HG02885 (cell line): Measurements from ENCODE around the gene NRG2.
A peak's percentile ranks its signal among the peaks of the same experiment; 100 is the strongest.

Experiments
- ATAC-seq: cut with Tn5 transposase; IDR thresholded peaks from one replicate; pipeline ENCODE4 v1.9.1; 2021; ENCODE audit warnings: mild to moderate bottlenecking; ENCODE audit not compliant: unreplicated experiment, poor library complexity

Gene NRG2

GRCh38 chr5:139976703-139977102, 66.4 kb downstream of the NRG2 start:
- no peak for ATAC-seq

DNA sequence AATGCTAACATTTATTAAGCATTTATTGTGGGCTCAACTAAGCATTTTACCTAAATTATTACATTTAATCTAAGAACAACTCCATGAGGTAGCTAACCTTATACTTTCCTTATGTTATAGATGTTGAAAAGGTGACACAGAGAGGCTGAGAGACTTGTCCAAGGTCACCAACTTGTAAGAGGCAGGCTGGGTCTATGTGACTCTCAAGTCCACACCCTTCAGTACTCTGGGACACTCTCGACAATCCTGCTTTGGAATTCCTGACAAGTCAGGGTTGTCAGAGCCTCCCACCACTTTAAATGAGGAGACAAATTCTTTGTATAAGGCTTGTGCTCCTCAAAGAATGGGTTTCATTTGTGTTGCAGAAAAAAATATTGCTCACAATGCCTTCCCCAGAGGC, 67.2 kb downstream of the NRG2 start:
- ATAC-seq = no peak

GRCh38 chr5:139975306-139975705, 67.8 kb downstream of the NRG2 start:
- ATAC-seq = no peak

- no peak for ATAC-seq
Measured at GRCh38 chr5:139974661-139975060, 68.4 kb downstream of the NRG2 start.

GRCh38 chr5:139971202-139971725, 71.8 kb downstream of the NRG2 start:
- no peak for ATAC-seq

DNA sequence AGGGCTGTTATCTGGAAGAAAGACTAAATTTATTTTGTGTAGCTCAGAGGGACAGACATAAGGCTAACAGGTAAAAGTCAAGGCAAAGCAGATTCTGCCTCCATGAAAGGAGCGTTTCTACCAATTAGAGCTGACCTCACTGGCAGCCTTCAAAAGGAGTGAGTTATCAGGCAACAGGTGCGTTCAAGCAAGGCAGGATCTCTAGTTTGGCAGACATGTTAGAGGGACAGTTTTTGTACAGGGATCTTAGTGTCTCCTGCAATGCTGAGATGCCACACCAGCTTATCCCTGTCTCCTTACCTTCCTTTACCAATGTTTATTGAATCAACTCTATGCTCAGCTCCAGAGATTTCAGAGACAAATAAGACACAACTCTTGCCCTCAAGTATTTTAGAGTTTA, 73.8 kb downstream of the NRG2 start:
- no peak for ATAC-seq

- peak; percentile 95 for ATAC-seq
Measured at GRCh38 chr5:139968547-139969261, 74.4 kb downstream of the NRG2 start.

DNA sequence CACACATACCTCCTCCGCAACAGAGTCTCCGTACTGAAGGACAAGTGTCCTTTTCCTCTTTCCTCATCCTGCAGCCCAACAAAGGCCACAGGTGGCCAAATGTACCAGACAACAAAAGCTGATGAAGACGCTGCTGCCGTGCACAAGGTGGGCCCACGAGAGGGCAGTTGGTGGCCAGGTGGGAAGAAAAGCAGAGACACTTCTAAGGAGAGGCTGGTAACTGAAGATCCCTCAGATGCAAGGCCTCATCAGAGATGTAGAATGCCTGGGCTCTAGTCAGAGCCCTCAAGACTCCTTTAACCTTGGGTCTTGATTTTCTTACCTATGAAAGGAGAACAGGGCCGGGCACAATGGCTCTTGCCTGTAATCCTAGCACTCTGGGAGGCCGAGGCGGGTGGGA, 75.7 kb downstream of the NRG2 start:
- no peak for ATAC-seq

- no peak for ATAC-seq
Measured at GRCh38 chr5:139966856-139967255, 76.2 kb downstream of the NRG2 start.

DNA sequence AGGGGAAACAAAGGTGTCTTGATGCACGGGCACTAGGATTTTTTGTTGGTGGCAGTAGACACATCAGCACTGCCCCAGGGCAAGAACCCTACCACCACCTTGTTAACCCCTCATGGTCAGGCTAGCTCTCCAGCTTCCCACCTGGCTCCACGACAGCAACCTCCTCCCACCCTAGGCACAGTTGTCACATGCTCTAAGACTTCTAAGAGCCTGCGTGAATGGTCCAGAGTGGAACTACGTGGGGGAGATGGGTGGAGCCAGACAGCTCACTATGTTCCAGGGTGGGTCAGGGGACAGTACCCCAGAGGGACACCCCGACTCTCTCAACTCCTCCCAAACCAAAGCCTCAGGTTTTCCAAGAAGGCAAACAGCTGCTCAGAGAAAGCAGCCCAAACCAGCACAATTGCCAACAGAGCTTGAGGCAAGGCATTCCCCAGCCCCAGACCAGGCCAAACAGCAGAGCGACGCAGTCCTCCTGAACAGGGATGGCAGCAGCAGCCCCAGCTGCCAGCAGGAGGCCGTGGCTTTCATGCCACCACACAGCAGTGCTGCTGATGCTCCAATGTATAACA, 78.0 kb downstream of the NRG2 start:
- ATAC-seq = no peak

DNA sequence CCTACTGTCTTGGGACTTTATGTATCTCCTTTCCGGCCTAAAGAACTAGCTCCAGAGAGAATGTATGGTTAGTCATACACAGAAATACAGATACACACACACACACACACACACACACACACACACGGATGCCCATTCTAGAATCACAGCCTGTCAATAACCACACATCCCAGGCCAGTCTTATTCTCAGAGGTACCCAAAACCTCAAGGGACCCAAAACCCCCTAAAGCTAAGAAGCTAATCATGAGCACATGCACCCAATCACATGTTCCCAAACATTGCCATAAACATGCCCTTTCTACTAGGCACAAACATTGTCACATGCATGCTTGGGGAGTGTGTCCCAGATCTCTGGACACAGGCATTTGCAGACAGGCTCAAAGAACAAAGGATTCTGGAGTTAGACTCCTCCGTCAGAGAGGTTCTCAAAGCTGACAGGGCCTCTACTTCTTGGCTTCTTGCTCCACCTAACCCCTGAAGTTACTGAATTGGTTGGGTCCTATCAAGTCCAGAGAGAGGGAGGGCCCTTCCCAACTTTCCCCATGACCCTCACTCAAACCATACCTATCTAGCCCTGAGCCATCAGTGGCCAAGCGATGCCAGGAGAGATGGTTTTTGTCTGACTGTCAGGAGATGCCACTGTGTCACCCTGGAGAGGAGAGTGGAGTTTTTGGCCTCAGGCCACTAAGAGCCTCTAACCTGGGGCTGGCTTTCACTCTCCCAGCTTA, 78.7 kb downstream of the NRG2 start:
- no peak for ATAC-seq

DNA sequence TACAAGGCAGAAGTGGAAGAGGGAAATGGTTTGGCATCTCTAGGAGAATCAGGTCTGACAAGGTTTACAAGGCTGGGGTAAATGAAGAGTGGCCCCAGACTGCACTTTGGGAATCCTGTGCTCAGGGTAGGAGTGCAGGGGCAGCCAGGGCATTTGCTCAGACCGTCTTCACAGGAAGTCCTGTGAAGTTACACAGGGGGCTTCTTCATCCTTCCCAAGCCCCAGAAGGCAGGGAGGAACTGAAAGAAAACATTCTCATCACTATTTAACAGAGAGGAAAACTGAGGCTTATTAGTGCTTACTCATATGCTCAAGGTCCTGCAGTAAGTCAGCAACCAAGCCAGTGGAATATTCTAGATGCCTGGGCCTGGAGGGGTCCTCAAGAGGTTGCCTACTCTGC, 80.7 kb downstream of the NRG2 start:
- no peak for ATAC-seq

DNA sequence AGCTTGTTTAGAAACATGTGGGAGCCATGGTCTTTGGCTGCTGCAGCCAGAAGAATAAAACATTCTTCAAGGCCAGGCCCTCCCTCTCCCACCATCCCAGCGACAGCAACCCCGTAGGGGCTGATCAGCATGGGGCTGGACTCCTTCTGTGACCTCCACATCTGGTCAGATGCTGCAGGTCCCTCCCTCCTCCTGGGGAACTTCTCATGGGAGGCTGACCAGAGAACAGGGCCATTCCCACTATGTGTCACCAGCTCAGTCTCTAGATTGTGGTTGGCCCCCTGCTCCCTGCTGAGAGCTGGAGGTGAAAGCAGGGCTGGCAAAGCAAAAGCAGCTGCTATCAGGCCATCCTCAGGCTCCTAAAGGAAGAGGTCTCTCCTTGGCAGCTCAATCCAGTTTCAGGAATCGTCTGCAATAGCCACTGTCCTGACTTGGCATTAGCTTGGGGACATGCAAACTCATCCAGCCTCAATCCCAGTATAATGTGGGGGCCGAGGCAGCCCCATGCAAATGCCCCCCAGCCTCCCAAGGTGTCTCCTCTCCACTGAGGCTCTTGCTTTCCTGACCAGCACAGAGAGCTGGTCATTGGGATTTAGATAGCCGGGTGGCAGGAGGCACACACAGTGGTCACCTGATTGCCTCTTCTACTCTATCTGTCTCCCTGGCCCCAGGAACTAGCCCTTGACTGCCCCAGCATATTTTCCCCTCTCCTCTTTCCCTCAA, 81.5 kb downstream of the NRG2 start:
- ATAC-seq = peak; percentile 52

- ATAC-seq = peak; percentile 75
Measured at GRCh38 chr5:139960723-139961383, 82.2 kb downstream of the NRG2 start.

- no peak for ATAC-seq
Measured at GRCh38 chr5:139958432-139959148, 84.5 kb downstream of the NRG2 start.

DNA sequence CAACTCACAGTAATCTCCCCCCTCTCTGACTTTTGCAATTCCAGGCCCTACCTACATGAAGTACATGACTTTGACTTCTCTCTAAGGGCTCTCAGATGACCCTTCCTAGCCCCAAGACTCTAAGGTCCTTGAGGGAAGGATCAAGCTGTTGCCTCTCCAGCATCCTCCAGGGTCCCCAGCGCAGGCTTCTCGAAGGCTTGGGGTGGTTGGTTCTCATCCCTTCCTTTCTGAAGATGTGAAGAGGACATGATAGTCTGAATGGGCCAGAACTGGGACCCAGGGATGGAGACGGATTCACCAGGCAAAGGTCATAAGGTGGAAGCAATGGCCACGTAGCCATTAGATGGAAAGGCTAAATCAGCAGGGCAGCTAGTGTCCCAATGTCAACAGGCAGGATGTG, 86.8 kb downstream of the NRG2 start:
- ATAC-seq = no peak

- ATAC-seq = peak; percentile 27
Measured at GRCh38 chr5:139955616-139956273, 87.4 kb downstream of the NRG2 start.

DNA sequence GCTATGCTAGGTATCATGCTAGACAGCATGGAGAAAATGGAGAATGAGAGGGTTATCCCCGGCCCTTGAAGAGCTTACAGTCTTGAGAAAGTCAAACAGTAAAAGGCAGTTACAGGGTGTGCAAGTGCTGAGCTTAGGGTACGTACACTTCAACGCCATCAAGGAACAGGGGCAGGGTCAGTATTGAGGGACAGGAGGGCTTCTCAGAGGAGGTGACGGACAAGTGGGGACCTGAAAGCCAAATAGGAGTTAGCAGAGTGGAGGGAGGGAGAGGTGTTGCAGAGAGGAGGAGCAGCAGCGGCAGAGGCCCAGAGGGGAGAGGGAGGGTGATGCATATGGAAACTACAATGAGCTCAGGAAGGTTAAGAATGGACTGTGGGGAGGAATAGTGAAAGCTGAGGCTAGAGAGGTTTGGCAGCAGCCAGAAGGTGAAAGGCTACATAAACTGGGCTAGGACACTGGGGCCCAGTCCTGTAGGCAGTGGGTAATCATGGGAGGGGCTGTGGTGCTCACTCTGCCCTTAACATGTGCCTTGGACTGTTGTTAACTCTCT, 88.0 kb downstream of the NRG2 start:
- peak; percentile 91 for ATAC-seq

DNA sequence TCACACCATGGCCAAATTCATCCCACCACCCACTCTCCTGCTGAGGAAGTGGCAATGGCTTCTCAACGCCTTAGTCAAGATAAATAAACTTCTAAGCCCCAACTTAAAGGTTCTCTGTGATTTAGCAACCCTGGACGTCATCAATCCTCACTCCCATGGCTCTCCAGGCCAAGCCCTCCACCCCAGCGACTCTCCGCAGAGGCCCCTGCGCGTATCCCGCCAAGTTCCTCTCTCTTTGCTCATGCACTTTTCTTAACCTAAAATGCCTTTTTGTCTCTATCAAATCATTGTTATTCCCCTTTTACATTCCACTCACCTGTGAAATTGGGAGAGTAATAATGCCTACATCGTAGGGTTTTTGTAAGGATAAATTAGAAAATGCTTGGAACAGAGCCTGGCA, 88.6 kb downstream of the NRG2 start:
- no peak for ATAC-seq
